Measurements from ENCODE around the gene LRRC72. TPM values are rescaled to one million over a fixed set of nuclear protein-coding genes. Genes with fewer than 3 reads are reported as not detected.

LRRC72 gene
- total RNA-seq, 3 donors from 2014 or later = not detected

GRCh38 chr7:16616542-16616941, 89.9 kb downstream of the LRRC72 start:
- no peak overlapping the region for H3K4me3 ChIP-seq
- H3K9me3 ChIP-seq = no peaks in the 10 kb centered on the region
- H3K27ac ChIP-seq = no peak overlapping the region
- TF ChIP-seq POLR2A (IDR thresholded peaks at IDR 0.05) (no peak), POLR2AphosphoS5 (IDR thresholded peaks at IDR 0.05) (no peak), CTCF (IDR thresholded peaks at IDR 0.05) (no peak)
- intact Hi-C loops (cut with DNase I; ENCODE audit: low total_unique reads) = no loop called here
- no peaks in the 10 kb centered on the region for H3K4me1 ChIP-seq
- no peaks in the 10 kb centered on the region for H3K27me3 ChIP-seq
- peaks cover 3% of the 10 kb centered on the region for H3K36me3 ChIP-seq
- no peak for DNase-seq (ENCODE audit: low spot score in 2 of 2)

DNA sequence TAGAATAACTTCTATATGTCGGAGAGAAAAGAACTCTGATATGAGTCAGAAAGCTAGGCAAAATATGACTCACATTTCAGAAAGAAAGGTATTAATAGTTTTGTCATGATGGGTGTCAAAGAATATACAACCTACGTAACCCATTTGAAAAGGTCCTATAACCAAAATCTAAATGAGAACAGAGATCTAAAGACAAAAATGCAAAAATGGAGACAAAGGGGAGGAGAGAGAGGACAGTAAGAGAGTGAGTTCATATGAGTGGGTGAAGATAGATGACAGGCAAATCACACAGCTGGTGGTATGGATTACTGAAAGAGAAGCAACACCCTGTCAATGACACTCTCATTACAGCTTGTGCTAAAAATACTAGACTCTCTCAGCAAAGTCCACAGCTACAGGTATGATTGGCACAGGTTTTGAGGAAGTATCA, 93.4 kb downstream of the LRRC72 start:
- no peak overlapping the region for H3K27ac ChIP-seq
- no peak overlapping the region for H3K4me3 ChIP-seq
- peaks cover 3% of the 10 kb centered on the region for H3K36me3 ChIP-seq
- no peaks in the 10 kb centered on the region for H3K27me3 ChIP-seq
- H3K9me3 ChIP-seq = no peaks in the 10 kb centered on the region
- TF ChIP-seq CTCF (IDR thresholded peaks at IDR 0.05) = no peak
- no peak for TF ChIP-seq POLR2A (IDR thresholded peaks at IDR 0.05)
- no peak for TF ChIP-seq POLR2AphosphoS5 (IDR thresholded peaks at IDR 0.05)
- no peaks in the 10 kb centered on the region for H3K4me1 ChIP-seq
- intact Hi-C loops (cut with DNase I; ENCODE audit: low total_unique reads) = no loop called here
- no peak for DNase-seq (ENCODE audit: low spot score in 2 of 2)

DNA sequence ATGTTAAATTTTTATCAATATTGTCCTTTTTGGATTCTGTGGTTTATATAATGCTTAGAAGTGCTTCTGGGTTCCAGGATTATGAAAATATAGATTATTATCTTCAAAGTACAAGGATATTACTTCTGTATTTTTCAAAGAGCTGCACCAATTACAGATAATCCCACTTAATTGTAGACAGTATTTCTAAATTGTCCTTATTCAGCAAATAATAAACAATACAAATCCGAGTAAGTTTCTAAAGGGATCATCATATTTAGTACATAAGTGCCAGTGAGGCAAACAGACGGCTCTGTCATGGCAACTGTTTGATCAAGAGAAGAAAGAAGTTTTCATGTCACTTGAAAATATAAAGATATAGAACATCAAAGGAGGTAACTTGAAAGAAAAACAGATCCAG, 99.8 kb downstream of the LRRC72 start:
- intact Hi-C loops (cut with DNase I; ENCODE audit: low total_unique reads) = no loop called here
- Histone ChIP-seq H3K4me3 (no peak overlapping the region), H3K27me3 (no peaks in the 10 kb centered on the region), H3K27ac (no peak overlapping the region), H3K9me3 (no peaks in the 10 kb centered on the region), H3K36me3 (no peaks in the 10 kb centered on the region), H3K4me1 (no peaks in the 10 kb centered on the region)
- TF ChIP-seq POLR2AphosphoS5 (IDR thresholded peaks at IDR 0.05) (no peak), CTCF (IDR thresholded peaks at IDR 0.05) (no peak), POLR2A (IDR thresholded peaks at IDR 0.05) (no peak)
- DNase-seq (ENCODE audit: low spot score in 2 of 2) = no peak

DNA sequence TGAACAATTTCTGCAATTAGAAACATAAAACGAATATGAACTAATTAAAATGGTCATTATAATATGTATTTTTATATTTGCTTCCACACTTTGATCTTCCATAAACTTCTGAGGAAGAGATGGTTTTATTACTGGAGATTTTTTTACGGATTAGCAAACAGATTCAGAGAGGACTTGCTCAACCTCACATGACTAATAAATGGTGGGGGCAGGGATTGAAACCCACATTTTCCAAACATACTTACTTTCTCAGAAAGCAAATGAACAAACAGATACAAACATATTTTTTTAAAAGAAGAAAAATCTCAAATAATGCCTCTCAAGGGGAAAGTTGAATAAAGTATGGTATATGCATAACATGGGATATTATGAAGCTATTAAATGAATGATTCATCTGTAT, 100.6 kb downstream of the LRRC72 start:
- no peak overlapping the region for H3K27ac ChIP-seq
- TF ChIP-seq POLR2AphosphoS5 (IDR thresholded peaks at IDR 0.05) (no peak), CTCF (IDR thresholded peaks at IDR 0.05) (no peak), POLR2A (IDR thresholded peaks at IDR 0.05) (no peak)
- H3K4me3 ChIP-seq = no peak overlapping the region
- intact Hi-C loops (cut with DNase I; ENCODE audit: low total_unique reads) = no loop called here
- H3K36me3 ChIP-seq = no peaks in the 10 kb centered on the region
- H3K9me3 ChIP-seq = no peaks in the 10 kb centered on the region
- H3K27me3 ChIP-seq = no peaks in the 10 kb centered on the region
- H3K4me1 ChIP-seq = no peaks in the 10 kb centered on the region
- no peak for DNase-seq (ENCODE audit: low spot score in 2 of 2)

DNA sequence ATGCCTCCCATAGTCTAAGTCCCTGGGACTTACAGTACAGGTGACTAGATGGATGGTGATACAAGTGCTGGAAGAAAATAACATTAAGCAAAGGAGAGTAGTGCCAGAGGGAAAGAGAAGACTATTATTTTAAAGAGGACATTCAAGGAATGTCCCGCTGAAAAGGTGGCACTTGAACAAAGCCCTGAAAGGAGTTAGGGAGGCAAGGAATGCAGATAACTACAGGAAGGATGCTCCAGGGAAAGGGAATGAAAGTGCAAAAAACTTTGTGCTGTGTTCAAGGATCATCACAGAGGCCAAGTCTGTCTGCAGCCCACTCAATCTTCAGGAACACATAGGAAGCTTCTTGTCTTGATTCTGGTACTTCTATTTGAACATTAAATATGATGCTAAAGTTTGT, 104.0 kb downstream of the LRRC72 start:
- H3K27me3 ChIP-seq = no peaks in the 10 kb centered on the region
- H3K36me3 ChIP-seq = no peaks in the 10 kb centered on the region
- TF ChIP-seq CTCF (IDR thresholded peaks at IDR 0.05) (no peak), POLR2AphosphoS5 (IDR thresholded peaks at IDR 0.05) (no peak), POLR2A (IDR thresholded peaks at IDR 0.05) (no peak)
- no peak for DNase-seq (ENCODE audit: low spot score in 2 of 2)
- H3K9me3 ChIP-seq = no peaks in the 10 kb centered on the region
- no peaks in the 10 kb centered on the region for H3K4me1 ChIP-seq
- no peak overlapping the region for H3K27ac ChIP-seq
- intact Hi-C loops (cut with DNase I; ENCODE audit: low total_unique reads) = no loop called here
- no peak overlapping the region for H3K4me3 ChIP-seq

Other genes with a start within 250 kb of the LRRC72 start
- 1 to 10 TPM; 1.9 to 6.0 (median 2.9) TPM for gene CRPPA, start 105.3 kb upstream of the LRRC72 start, total RNA-seq
- gene SOSTDC1, start 61.1 kb upstream of the LRRC72 start, total RNA-seq = 10 to 100 TPM in 1 of 3 donors, 1 to 10 TPM in 1, not detected in 1; 2.6 to 11.6 TPM
- 10 to 100 TPM; 14.9 to 24.4 (median 18.4) TPM for gene ANKMY2, start 118.9 kb downstream of the LRRC72 start, total RNA-seq
- gene BZW2, start 119.4 kb downstream of the LRRC72 start, total RNA-seq = 10 to 100 TPM; 55.7 to 68.8 (median 68.2) TPM
- 10 to 100 TPM; 10.2 to 73.8 (median 42.6) TPM for gene TSPAN13, start 226.9 kb downstream of the LRRC72 start, total RNA-seq

Data from breast epithelium (tissue), 4 donors.